ENCODE measurements around the gene PDE4D. TPM values are rescaled to one million over a fixed set of nuclear protein-coding genes. Genes with fewer than 3 reads are reported as not detected.

The PDE4D gene
- total and polyA plus RNA-seq, 2 donors (not counting 3 experiments of a cell fraction or from before 2014, with no cell fraction given), result 34.5 to 51.2 TPM

DNA sequence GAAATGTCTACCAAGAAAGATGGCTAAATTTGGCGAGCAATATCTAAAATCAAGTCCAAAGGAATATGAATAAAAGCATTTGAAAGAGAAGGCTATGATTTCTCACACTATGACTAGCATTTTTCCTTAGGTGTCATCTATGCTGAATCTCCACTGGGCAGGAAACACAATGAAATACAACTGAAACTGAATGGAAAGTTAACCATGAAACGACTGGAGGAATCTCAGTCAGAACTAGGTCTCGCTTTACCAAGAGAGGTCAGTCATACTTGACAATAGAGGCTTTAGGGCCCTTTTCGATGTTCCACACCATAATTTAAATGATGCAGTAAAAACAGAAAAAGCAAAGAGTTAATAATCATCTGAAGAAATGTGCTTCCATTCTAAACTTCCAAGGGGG is 339.0 kb downstream of the PDE4D start:
- no TSS peak for BruUV-seq (replicated peaks)
- Histone ChIP-seq H3K4me2 (ENCODE audit: insufficient read depth, low read length) (no peak overlapping the region), H3K9me3 (replicated peaks; ENCODE audit: control insufficient read depth, insufficient read depth, low read length) (no peaks in the 10 kb centered on the region), H3K27ac (ENCODE audit: insufficient read depth, low read depth, low read length) (no peak overlapping the region), H4K20me1 (replicated peaks; ENCODE audit: control insufficient read depth, extremely low read depth, insufficient read depth, low read length) (no peaks in the 10 kb centered on the region), H3K9me1 (replicated peaks; ENCODE audit: control insufficient read depth, extremely low read depth, insufficient read depth, low read length) (no peaks in the 10 kb centered on the region), H3K36me3 (ENCODE audit: control insufficient read depth in 2 of 2, extremely low read depth in 1 of 2, insufficient read depth in 2 of 2, low read length in 2 of 2) (no peaks in the 10 kb centered on the region), H3K4me1 (ENCODE audit: control insufficient read depth, extremely low read depth, insufficient read depth, low read length) (peaks cover 4% of the 10 kb centered on the region), H2AFZ (ENCODE audit: low read depth, low read length) (no peak overlapping the region), H3K4me3 (replicated peaks in 1 of 3; ENCODE audit: insufficient read depth in 1 of 3, low read depth in 1 of 3, low read length in 3 of 3) (no peak overlapping the region), H3K9ac (replicated peaks; ENCODE audit: extremely low read depth, insufficient read depth, low read length) (no peak overlapping the region), H3K79me2 (ENCODE audit: control insufficient read depth, insufficient read depth, low read length) (no peaks in the 10 kb centered on the region), H3K27me3 (ENCODE audit: control insufficient read depth in 2 of 2, insufficient read depth in 2 of 2, low read length in 2 of 2) (no peaks in the 10 kb centered on the region)
- dilution Hi-C loops (cut with MboI; ENCODE audit: extremely low pct_ligation_motif_present, low sequenced_read_pairs) (no loop called here), intact Hi-C loops (cut with micrococcal nuclease) (no loop called here)
- no peak for FAIRE-seq
- POLR2A ChIA-PET, result no interaction called here
- CTCF ChIA-PET, result interaction anchor here (1.2 to 1.4 kb wide), 3 partner anchors 20 to 106 kb away, joined by 3 to 5 read pairs (median 3); no protein-coding TSS in a partner anchor
- TF ChIP-seq GATA2 (IDR thresholded peaks at IDR 0.05; ENCODE audit: insufficient read depth, insufficient read length, low read depth, low read length), result no peak
- TF ChIP-seq, protein P1, sequence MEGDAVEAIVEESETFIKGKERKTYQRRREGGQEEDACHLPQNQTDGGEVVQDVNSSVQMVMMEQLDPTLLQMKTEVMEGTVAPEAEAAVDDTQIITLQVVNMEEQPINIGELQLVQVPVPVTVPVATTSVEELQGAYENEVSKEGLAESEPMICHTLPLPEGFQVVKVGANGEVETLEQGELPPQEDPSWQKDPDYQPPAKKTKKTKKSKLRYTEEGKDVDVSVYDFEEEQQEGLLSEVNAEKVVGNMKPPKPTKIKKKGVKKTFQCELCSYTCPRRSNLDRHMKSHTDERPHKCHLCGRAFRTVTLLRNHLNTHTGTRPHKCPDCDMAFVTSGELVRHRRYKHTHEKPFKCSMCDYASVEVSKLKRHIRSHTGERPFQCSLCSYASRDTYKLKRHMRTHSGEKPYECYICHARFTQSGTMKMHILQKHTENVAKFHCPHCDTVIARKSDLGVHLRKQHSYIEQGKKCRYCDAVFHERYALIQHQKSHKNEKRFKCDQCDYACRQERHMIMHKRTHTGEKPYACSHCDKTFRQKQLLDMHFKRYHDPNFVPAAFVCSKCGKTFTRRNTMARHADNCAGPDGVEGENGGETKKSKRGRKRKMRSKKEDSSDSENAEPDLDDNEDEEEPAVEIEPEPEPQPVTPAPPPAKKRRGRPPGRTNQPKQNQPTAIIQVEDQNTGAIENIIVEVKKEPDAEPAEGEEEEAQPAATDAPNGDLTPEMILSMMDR (IDR thresholded peaks at IDR 0.05; ENCODE audit: extremely low read depth in 1 of 2, insufficient read depth in 1 of 2, low read depth in 1 of 2, low read length in 2 of 2), result no peak
- no peak for TF ChIP-seq POLR2AphosphoS5 (IDR thresholded peaks at IDR 0.05; ENCODE audit: insufficient read depth, low read depth, low read length)
- TF ChIP-seq JUN (IDR thresholded peaks at IDR 0.05; ENCODE audit: borderline replicate concordance, insufficient read depth, insufficient read length, low read depth), result no peak
- no peak for TF ChIP-seq POLR2A (IDR thresholded peaks at IDR 0.05; ENCODE audit: low read depth, low read length)
- no peak for TF ChIP-seq EZH2 (IDR thresholded peaks at IDR 0.05; ENCODE audit: borderline replicate concordance, low read depth, low read length, severe bottlenecking)
- no peak for TF ChIP-seq FOS (IDR thresholded peaks at IDR 0.05; ENCODE audit: borderline replicate concordance, insufficient read depth, low read length)
- no peak for TF ChIP-seq MYC (IDR thresholded peaks at IDR 0.05; ENCODE audit: low read depth, low read length)
- TF ChIP-seq, protein P2, sequence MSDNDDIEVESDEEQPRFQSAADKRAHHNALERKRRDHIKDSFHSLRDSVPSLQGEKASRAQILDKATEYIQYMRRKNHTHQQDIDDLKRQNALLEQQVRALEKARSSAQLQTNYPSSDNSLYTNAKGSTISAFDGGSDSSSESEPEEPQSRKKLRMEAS (IDR thresholded peaks at IDR 0.05; ENCODE audit: insufficient read depth, insufficient read length), result no peak
- DNase-seq (ENCODE audit: low read depth, low spot score), result no peak

Data from endothelial cell of umbilical vein (primary cell).